Activated T-helper 2 cell treated with anti-CD3 and anti-CD28 coated beads, Interferon-gamma antibody, Interleukin-2, Interleukin-4, amounts not matched to agents 10 μg/mL and 5 μg/mL and 100 μg/mL, durations not matched to agents 14 hours and 24 hours and 36 hours (primary cell): ENCODE results near the gene SORL1. TPM values are rescaled to one million over a fixed set of nuclear protein-coding genes. Genes with fewer than 3 reads are reported as not detected.
"Not testable (repeated sequence)": the region's sequence is repeated elsewhere in the genome, so short reads cannot be mapped to it uniquely, and the experiment has no call there.

ENCODE experiments used
- DNase-seq: peaks from one replicate; pipeline ENCODE4 v3.0.0; 2021; ENCODE audit warnings: low spot score
- H3K27ac Mint-ChIP-seq: one replicate; pipeline ENCODE4 v1.8.0; 2021; ENCODE audit warnings: mixed read lengths
- H3K27me3 Mint-ChIP-seq: one replicate; pipeline ENCODE4 v1.8.0; 2021; ENCODE audit warnings: low read depth, mixed read lengths
- H3K36me3 Mint-ChIP-seq: one replicate; pipeline ENCODE4 v1.8.0; 2021; ENCODE audit warnings: low read depth, mixed read lengths
- H3K4me1 Mint-ChIP-seq: one replicate; pipeline ENCODE4 v1.8.0; 2021; ENCODE audit warnings: low read depth, mixed read lengths
- H3K4me3 Mint-ChIP-seq: one replicate; pipeline ENCODE4 v1.8.0; 2021; ENCODE audit warnings: low read depth, mild to moderate bottlenecking, moderate library complexity, mixed read lengths
- H3K9me3 Mint-ChIP-seq: one replicate; pipeline ENCODE4 v1.8.0; 2021; ENCODE audit warnings: mixed read lengths
- intact Hi-C: fragments of 100-400 bp; cut with micrococcal nuclease; formaldehyde crosslinking; loops from one replicate; pipeline ENCODE4 v1.15.1; 2023
- total RNA-seq: library from RNA; stranded (reverse); gene quantifications from 2 replicates; pipeline ENCODE4 v1.2.3, GENCODE V29; 2022

The SORL1 gene
- total RNA-seq, 1 donor from 2014 or later, result 20.2 TPM

DNA sequence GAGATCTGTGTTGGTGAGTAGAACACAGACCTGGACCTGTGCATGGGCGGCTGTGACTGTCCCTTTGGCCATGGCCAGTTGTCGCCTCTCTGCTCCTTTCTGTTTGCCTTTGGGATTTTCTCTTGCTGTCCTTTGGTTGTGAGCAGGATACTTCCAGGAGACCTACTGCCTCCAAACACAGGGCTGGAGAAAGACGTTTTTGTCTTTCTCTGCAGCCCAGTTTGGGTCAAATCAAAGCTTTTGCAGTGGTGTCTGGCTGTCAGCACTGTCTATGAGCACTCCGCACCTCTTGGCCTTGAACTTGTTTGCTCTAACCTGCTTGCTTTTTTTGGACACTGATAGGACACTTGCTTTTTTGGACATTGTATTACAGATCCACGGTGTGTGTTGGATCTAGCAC is 109.6 kb downstream of the SORL1 start:
- intact Hi-C loops, result no loop called here
- Mint-ChIP-seq H3K36me3 (peaks cover 63% of the 10 kb centered on the region), H3K9me3 (no peaks in the 10 kb centered on the region), H3K27me3 (no peaks in the 10 kb centered on the region), H3K4me1 (peaks cover 6% of the 10 kb centered on the region), H3K27ac (no peak overlapping the region), H3K4me3 (no peak overlapping the region)
- DNase-seq, result no peak

GRCh38 chr11:121563003-121563402 is 110.9 kb downstream of the SORL1 start:
- DNase-seq, result no peak
- H3K9me3 Mint-ChIP-seq, result no peaks in the 10 kb centered on the region
- peaks cover 68% of the 10 kb centered on the region for H3K36me3 Mint-ChIP-seq
- intact Hi-C loops, result no loop called here
- H3K27me3 Mint-ChIP-seq, result no peaks in the 10 kb centered on the region
- peaks cover 2% of the 10 kb centered on the region for H3K4me1 Mint-ChIP-seq
- H3K4me3 Mint-ChIP-seq, result no peak overlapping the region
- H3K27ac Mint-ChIP-seq, result no peak overlapping the region

GRCh38 chr11:121563900-121564822 is 112.0 kb downstream of the SORL1 start:
- no peak overlapping the region for H3K4me3 Mint-ChIP-seq
- no peaks in the 10 kb centered on the region for H3K27me3 Mint-ChIP-seq
- no peak for DNase-seq
- intact Hi-C loops, result no loop called here
- peaks cover 2% of the 10 kb centered on the region for H3K4me1 Mint-ChIP-seq
- H3K9me3 Mint-ChIP-seq, result no peaks in the 10 kb centered on the region
- H3K36me3 Mint-ChIP-seq, result peaks cover 67% of the 10 kb centered on the region
- no peak overlapping the region for H3K27ac Mint-ChIP-seq

- Mint-ChIP-seq H3K4me3 (no peak overlapping the region), H3K27me3 (no peaks in the 10 kb centered on the region), H3K36me3 (peaks cover 65% of the 10 kb centered on the region), H3K4me1 (peaks cover 2% of the 10 kb centered on the region), H3K9me3 (no peaks in the 10 kb centered on the region), H3K27ac (no peak overlapping the region)
- intact Hi-C loops, result no loop called here
- DNase-seq, result no peak
Measured at GRCh38 chr11:121564948-121565684, 113.0 kb downstream of the SORL1 start.

DNA sequence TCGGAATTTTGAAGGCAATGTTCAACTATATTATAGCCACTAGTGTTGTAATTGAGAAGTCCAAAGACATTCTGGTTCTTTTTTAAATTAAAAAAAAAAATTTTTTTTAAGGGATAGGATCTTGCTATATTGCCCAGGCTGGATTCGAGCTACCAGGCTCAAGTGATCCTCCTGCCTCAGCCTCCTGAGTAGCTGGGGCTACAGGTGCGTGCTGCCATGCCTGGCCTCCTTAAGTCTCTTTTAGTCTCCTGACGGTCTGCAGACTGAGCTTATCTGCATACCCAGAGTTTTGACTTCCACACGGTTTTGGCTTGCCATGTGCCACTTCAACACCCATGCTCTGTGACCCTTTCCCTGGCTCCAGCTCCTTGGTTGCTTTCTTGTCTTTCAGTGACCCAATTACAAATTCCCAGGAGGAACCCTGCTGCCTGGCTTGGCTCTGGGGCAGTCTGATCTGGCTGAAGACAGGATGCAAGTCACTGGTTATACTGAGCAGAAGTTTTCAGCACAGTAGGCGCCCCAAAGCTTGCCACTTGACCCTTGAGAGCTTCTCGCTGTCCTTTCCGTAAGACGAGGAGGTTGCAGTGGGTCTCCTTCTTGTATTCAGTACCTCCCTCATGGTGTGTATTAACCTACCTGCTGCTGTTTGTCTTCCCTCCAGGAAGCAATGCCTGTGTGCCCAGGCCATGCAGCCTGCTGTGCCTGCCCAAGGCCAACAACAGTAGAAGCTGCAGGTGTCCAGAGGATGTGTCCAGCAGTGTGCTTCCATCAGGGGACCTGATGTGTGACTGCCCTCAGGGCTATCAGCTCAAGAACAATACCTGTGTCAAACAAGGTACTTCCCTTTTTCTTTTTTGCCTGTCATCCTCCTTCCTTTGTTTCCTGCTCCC is 114.4 kb downstream of the SORL1 start:
- Mint-ChIP-seq H3K27ac (no peak overlapping the region), H3K36me3 (peaks cover 63% of the 10 kb centered on the region), H3K27me3 (no peaks in the 10 kb centered on the region), H3K9me3 (no peaks in the 10 kb centered on the region), H3K4me3 (no peak overlapping the region), H3K4me1 (peaks cover 2% of the 10 kb centered on the region)
- DNase-seq, result no peak
- intact Hi-C loops, result no loop called here

DNA sequence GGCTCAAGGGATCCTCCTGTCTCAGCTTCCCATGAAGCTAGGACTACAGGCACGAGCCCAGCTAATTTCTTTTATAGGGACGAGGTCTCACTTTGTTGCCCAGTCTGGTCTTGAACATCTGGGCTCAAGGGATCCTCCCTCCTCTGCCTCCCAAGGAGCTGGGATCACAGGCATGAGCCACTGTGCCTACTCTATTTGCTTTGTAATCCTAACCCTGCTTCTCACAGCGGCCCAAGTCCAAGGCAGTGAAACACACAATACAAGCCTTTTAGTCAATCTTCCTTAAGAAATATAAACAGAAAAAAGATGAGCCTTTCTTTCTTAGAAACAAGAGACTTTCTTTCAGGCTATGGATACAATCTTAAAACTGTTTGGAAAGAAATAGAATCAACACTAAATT is 115.9 kb downstream of the SORL1 start:
- Mint-ChIP-seq H3K4me1 (peaks cover 2% of the 10 kb centered on the region), H3K27me3 (no peaks in the 10 kb centered on the region), H3K27ac (no peak overlapping the region), H3K9me3 (no peaks in the 10 kb centered on the region), H3K36me3 (peaks cover 61% of the 10 kb centered on the region), H3K4me3 (no peak overlapping the region)
- intact Hi-C loops, result no loop called here
- no peak for DNase-seq

GRCh38 chr11:121569332-121570299 is 117.5 kb downstream of the SORL1 start:
- H3K4me1 Mint-ChIP-seq, H3K27ac Mint-ChIP-seq, H3K9me3 Mint-ChIP-seq, H3K4me3 Mint-ChIP-seq, intact Hi-C loops, DNase-seq, H3K27me3 Mint-ChIP-seq: not testable (repeated sequence)
- H3K36me3 Mint-ChIP-seq, result peaks cover 70% of the 10 kb centered on the region

DNA sequence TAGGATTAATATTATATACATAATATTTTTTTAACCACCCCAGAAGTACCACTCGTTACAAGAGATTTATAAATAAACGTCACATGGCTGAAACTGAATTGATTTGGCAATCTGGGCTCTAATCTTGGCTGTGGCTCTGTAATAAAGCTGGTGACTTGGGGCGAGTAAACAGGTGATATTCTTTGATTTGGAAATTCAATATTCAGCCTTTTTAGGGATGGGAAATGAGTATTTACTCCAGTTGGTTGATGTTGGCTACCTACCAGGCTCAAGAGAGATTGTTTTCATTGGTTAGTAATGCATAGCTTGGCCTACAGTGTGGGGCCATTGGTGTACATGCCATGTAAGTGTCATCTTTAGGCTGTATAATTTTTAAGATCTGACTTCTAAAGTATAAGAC is 118.3 kb downstream of the SORL1 start:
- peaks cover 2% of the 10 kb centered on the region for H3K4me1 Mint-ChIP-seq
- H3K36me3 Mint-ChIP-seq, result peaks cover 72% of the 10 kb centered on the region
- no peak overlapping the region for H3K4me3 Mint-ChIP-seq
- H3K27ac Mint-ChIP-seq, result no peak overlapping the region
- no peaks in the 10 kb centered on the region for H3K27me3 Mint-ChIP-seq
- no peaks in the 10 kb centered on the region for H3K9me3 Mint-ChIP-seq
- intact Hi-C loops, result no loop called here
- no peak for DNase-seq

DNA sequence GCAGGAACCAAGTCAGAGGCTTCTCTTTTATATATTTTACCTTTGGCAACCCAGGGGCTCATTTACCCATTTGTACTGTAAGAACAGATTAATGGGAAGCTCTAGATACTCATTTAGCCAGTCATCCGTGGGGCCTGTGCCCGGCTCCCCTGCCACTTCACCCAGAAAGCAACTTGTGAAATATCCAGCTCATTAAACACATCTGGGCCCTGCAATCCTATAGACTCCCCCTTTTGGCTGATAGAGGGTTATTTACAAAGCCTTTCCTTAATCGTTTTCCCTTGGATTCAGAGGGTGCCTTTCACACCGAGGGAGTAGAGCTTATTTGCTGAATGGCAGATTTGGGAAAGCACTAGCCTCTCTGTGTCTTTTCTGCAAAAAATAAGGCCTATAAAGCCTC is 119.4 kb downstream of the SORL1 start:
- intact Hi-C loops, result no loop called here
- H3K27ac Mint-ChIP-seq, result no peak overlapping the region
- no peak for DNase-seq
- no peak overlapping the region for H3K4me3 Mint-ChIP-seq
- no peaks in the 10 kb centered on the region for H3K27me3 Mint-ChIP-seq
- peaks cover 6% of the 10 kb centered on the region for H3K4me1 Mint-ChIP-seq
- no peaks in the 10 kb centered on the region for H3K9me3 Mint-ChIP-seq
- H3K36me3 Mint-ChIP-seq, result peaks cover 79% of the 10 kb centered on the region

GRCh38 chr11:121572571-121573059 is 120.5 kb downstream of the SORL1 start:
- no peak for DNase-seq
- Mint-ChIP-seq H3K27ac (no peak overlapping the region), H3K27me3 (no peaks in the 10 kb centered on the region), H3K36me3 (peaks cover 78% of the 10 kb centered on the region), H3K4me3 (no peak overlapping the region), H3K9me3 (no peaks in the 10 kb centered on the region), H3K4me1 (peaks cover 4% of the 10 kb centered on the region)
- intact Hi-C loops, result no loop called here

DNA sequence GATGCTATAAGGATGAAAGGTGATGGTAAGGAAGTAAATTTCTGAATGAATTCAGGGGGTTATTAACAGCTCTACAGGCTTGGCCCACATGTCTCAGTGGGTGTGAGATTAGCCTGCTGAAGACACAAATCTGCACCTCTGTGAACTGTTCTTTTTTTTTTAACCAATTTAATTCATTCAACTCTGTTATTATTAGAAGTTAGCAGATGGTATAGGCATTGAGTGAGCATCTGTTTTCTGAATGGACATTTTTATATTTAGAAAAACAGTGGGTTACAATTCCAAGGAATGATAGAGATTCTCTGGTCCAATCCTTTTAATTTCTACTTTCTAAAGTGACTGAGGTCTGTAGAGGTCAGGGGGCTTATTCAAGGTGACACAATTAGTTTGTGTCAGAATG is 122.7 kb downstream of the SORL1 start:
- H3K27ac Mint-ChIP-seq, result no peak overlapping the region
- no peak for DNase-seq
- H3K4me1 Mint-ChIP-seq, result peaks cover 4% of the 10 kb centered on the region
- intact Hi-C loops, result no loop called here
- H3K27me3 Mint-ChIP-seq, result no peaks in the 10 kb centered on the region
- peaks cover 1% of the 10 kb centered on the region for H3K9me3 Mint-ChIP-seq
- no peak overlapping the region for H3K4me3 Mint-ChIP-seq
- peaks cover 85% of the 10 kb centered on the region for H3K36me3 Mint-ChIP-seq
